GM19463 (cell line): Measurements from ENCODE around the gene KLF4.
"Not testable (repeated sequence)": the region's sequence is repeated elsewhere in the genome, so short reads cannot be mapped to it uniquely, and the experiment has no call there.

ENCODE experiments used
- ATAC-seq: cut with Tn5 transposase; IDR thresholded peaks from one replicate; pipeline ENCODE4 v1.9.1; 2021; ENCODE audit warnings: mild to moderate bottlenecking, moderate library complexity; ENCODE audit not compliant: unreplicated experiment

The KLF4 gene

DNA sequence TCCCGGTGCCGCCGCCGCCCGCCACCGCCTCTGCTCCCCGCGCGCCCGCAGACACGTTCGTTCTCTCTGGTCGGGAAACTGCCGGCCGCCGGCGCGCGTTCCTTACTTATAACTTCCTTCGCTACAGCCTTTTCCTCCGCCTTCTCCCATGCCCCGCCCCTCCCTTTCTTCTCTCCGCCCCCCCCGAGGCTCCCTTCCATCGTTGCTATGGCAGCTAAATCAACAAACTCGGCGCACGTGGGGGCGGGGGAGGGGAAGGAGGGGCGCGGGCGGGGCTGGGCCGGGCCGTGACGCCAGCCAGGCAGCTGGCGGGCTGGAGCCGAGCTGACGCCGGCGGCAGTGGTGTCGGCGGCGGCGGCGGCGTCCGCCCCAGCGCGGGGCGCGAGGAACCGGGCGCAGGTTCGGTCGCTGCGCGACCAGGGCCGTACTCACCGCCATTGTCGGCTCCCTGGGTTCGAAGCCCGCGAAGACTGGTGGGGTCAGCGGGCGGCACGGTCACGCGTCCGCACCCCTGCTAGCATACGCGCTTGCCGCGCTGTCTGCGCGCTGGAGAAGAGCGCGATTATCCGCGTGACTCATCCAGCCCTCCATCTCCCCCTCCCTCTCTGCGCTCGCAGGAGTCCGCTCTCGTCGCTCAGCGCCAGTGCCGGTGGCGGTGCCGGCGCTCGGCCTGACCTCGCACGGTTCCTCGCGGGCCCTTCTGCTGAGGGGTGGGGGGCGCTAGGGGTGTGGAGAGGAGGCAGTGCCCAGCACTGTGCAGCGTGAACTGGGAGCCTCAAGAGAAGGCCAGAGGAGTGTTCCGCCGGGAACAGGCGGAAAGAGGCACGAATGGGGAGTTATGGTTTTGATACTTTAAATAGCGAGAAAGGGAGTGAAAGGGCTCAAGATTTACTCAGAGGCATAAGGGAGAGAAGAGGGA lies at the start of gene KLF4:
Gene KLF4 (minus strand): TSS at position 83 of the 919 bp plus-strand sequence. CDS start 597 bp downstream, outside the sequence.
- peak; percentile 69 for ATAC-seq

- ATAC-seq: no peak
Observed at GRCh38 chr9:107536462-107536861, 46.9 kb upstream of the KLF4 start.

GRCh38 chr9:107534510-107535078 lies 45.0 kb upstream of the KLF4 start:
- no peak for ATAC-seq

DNA sequence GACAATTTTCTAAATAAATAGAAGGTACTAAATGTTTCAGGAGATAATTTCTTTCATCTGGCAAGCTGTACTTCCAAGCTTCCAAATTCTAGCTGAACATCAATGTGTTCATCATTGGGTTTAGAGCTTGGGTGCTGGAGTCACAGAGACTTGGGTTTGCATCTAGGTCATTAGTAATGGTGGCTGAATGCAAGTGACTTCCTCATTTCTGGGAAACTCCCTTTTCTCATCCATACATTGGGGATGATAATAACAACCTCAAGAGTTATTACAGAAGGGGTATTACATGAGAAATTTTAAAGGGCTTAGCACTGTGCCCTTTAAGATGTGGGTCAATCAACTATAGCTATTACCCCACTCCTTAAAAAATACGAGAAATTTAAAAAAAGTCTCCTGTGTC lies 41.1 kb upstream of the KLF4 start:
- ATAC-seq: no peak

- ATAC-seq: no peak
Observed at GRCh38 chr9:107528686-107529085, 39.1 kb upstream of the KLF4 start.

- ATAC-seq: no peak
Observed at GRCh38 chr9:107523539-107523938, 34.0 kb upstream of the KLF4 start.

- no peak for ATAC-seq
Observed at GRCh38 chr9:107520186-107520585, 30.6 kb upstream of the KLF4 start.

DNA sequence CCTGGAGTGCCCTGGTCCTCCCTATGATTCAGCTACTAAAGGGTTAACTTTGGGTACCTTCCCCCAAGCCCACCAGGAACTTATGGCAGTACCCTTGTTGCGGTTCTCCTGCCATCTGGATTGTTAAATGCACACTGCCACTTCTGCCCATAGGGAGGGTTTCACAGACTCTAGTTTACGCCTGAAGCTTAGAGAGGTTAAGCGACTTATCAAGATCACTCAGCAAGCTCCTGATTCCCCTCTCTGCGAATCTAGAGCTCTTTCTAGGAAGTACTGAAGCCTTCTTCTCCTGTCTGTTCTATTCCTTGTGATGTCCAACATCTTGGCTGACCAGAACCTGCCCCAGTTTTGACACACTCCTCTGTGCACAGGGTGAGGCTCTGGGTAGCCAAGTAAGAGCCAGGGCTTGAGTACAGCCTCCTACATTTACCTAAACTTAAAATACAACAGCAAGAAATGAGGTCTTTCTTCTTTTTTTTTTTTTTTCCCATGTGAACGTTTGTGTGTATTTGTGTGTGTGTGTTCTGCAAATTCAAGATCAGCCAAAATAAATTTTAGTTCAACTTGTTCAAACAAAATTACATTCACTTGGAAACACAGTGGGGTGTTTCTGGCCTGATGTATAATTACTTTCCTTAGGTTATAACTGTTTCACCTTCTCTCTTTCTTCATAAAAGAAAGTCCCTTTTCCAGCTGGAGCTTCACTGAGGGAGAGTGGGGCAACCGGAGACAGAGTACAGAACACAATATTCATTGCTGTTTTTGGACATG lies 28.7 kb upstream of the KLF4 start:
- no peak for ATAC-seq

GRCh38 chr9:107513464-107514100 lies 24.0 kb upstream of the KLF4 start:
- no peak for ATAC-seq

- no peak for ATAC-seq
Observed at GRCh38 chr9:107504585-107505455, 15.3 kb upstream of the KLF4 start.

DNA sequence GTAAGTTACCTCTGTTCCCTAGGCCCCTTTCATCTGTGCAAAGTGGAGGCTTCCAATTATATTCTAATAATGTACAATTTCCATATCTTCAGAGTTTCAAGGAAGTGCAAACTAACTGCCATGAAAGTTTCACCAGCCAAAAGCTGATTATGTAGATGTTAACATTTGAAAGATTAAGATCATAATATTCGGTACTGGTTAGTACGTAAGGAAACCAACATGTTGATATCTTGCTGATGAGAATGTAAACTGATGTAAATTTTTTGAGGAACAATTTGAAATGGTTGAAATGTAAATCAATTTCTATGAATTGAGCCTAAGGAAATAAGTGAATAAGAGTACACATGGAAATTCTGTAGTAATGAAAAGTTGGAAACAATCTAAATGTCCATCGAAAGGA lies 12.9 kb upstream of the KLF4 start:
- no peak for ATAC-seq

DNA sequence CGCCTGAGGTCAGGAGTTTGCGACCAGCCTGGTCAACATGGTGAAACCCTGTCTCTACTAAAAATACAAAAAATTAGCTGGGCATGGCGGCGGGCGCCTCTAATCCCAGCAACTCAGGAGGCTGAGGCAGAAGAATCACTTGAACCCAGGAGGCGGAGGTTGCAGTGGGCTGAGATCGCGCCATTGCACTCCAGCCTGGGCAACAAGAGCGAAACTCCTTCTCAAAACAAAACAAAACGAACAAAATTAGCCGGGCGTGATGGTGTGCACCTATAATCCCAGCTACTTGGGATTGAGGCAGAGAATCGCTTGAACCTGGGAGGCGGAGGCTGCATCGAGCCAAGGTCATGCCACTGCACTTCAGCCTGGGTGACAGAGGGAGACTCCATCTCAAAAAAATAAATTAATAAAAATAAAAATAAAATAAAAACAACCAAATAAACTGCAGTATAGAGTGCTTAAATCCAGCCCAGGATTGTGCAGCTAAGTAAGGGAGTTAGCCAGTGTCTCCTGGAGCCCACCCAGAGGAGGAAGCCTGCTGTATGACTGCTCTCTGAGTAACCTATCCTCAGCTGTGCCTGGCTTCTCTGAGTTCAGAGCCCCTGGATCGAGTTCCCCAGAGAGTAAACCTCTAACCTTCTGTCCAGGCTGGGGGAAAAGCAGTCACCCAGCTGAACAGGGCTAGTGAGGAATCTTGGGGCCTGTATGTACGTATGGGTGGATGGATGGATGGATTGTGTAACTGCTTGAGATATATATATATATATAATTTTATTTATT lies 11.0 kb upstream of the KLF4 start:
- not testable (repeated sequence) for ATAC-seq

GRCh38 chr9:107496976-107497375 lies 7.4 kb upstream of the KLF4 start:
- no peak for ATAC-seq

GRCh38 chr9:107492381-107492970 lies 2.9 kb upstream of the KLF4 start:
- ATAC-seq: no peak

GRCh38 chr9:107491081-107492053 lies 1.8 kb upstream of the KLF4 start:
- no peak for ATAC-seq

- not testable (repeated sequence) for ATAC-seq
Observed at GRCh38 chr9:107490606-107490970, 1.0 kb upstream of the KLF4 start.

GRCh38 chr9:107489144-107489673 lies 360 bp downstream of the KLF4 start:
- ATAC-seq: peak; percentile 30
